Glomerular visceral epithelial cell (primary cell): ENCODE data around the gene ZNF223.
A peak's percentile ranks its signal among the peaks of the same experiment; 100 is the strongest.

ENCODE experiments used
- DNase-seq: peaks from one replicate; pipeline ENCODE4 v3.0.0-alpha.2; 2016; ENCODE audit errors: extremely low spot score

Gene ZNF223

GRCh38 chr19:44071824-44072542, 20.1 kb downstream of the ZNF223 start, which contains the start of gene ZNF284:
Gene ZNF284, plus strand, starts transcription at chr19:44072159. Its CDS starts 4,231 bp downstream, at chr19:44076390.
- DNase-seq, result peak; percentile 90

- peak; percentile 21 for DNase-seq
Observed at GRCh38 chr19:44072543-44073401, 20.9 kb downstream of the ZNF223 start.

GRCh38 chr19:44076325-44076724, 24.5 kb downstream of the ZNF223 start:
- DNase-seq, result no peak

GRCh38 chr19:44092108-44092507, 40.3 kb downstream of the ZNF223 start:
- no peak for DNase-seq

GRCh38 chr19:44093931-44094765, 42.3 kb downstream of the ZNF223 start, which contains the start of gene ZNF224:
Gene ZNF224, plus strand, starts transcription at chr19:44094361. Its CDS starts 3,513 bp downstream, at chr19:44097874.
- DNase-seq, result peak; percentile 91

DNA sequence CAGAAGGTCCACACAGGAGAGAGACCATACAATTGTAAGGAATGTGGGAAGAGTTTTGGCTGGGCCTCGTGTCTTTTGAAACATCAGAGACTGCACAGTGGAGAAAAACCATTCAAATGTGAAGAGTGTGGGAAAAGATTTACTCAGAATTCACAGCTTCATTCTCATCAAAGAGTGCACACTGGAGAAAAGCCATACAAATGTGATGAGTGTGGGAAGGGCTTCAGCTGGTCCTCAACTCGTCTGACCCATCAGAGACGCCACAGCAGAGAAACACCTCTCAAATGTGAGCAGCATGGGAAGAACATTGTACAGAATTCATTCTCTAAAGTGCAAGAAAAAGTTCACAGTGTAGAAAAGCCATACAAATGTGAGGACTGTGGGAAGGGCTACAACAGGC, 55.9 kb downstream of the ZNF223 start:
- DNase-seq, result no peak

- no peak for DNase-seq
Observed at GRCh38 chr19:44109458-44109857, 57.6 kb downstream of the ZNF223 start.

- peak; percentile 50 for DNase-seq
Observed at GRCh38 chr19:44111910-44112463, 60.2 kb downstream of the ZNF223 start.

DNA sequence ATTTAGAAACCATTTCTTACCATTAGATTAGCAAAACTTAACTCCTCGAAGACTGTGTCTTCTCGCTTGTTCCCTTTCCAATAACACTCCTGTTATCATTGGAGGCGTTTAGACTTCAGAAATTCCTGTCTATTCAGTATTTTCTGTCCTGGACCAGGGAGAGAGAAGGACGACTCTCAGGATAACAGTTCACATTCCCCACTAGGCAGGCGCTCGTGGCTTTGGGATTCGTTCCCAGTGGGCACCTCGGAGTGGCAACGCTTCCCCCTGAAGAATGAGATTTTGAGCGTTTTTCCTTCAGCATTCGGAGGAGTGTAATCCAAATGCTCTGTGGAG, 60.9 kb downstream of the ZNF223 start:
- DNase-seq, result no peak

- DNase-seq, result peak; percentile 97
Observed at GRCh38 chr19:44113138-44113783, 61.4 kb downstream of the ZNF223 start, which contains the start of gene ZNF225. Gene ZNF225, plus strand, starts transcription at chr19:44113399. Its CDS starts 2,429 bp downstream, at chr19:44115828.

- no peak for DNase-seq
Observed at GRCh38 chr19:44113784-44114390, 62.1 kb downstream of the ZNF223 start.
